HCT116 (cell line): Measurements from ENCODE around the gene DOCK3. TPM values are rescaled to one million over a fixed set of nuclear protein-coding genes. Genes with fewer than 3 reads are reported as not detected.

ENCODE experiments used
- ATAC-seq: fragments of 200-7000 bp; cut with Tn5 transposase; 2 replicates; pipeline ENCODE4 v1.9.1; 2020; ENCODE audit warnings: mild to moderate bottlenecking, moderate library complexity
- BruUV-seq: library from RNA; stranded (reverse); fragments of 400-500 nt; replicated peaks from 2 replicates; lab custom pipeline; 2021; lab: Mats Ljungman, UMichigan
- CTCF ChIA-PET: fragments of 300-600 bp; sonication (Branson Sonifier 250); formaldehyde crosslinking; loops from one replicate; lab custom pipeline; 2021; ENCODE audit warnings: antibody characterized with exemption; lab: Charles Lee
- POLR2A ChIA-PET: fragments of 300-600, 350-600 bp; sonication (Branson Sonifier 250); formaldehyde crosslinking; loops from one replicate; lab custom pipeline; 2021; ENCODE audit warnings: antibody characterized with exemption; lab: Charles Lee
- RAD21 ChIA-PET, 2 experiments: fragments of 300-600 bp; sonication (Branson Sonifier 250); formaldehyde crosslinking; loops; one replicate each; lab custom pipeline; 2023; ENCODE audit warnings: low total read pairs in 2 of 2; ENCODE audit not compliant: uncharacterized antibody in 2 of 2, unreplicated experiment in 2 of 2, low non-redundant PET in 1 of 2; lab: Charles Lee
- DNase-seq: peaks from one replicate; pipeline ENCODE4 v3.0.0-alpha.2; 2010; ENCODE audit warnings: low read depth, low spot score
- H2AFZ ChIP-seq: fragments of 200-600 bp; shearing (Covaris generic), sonication (generic); 2 replicates; pipeline ENCODE4 v1.6.1; 2017; ENCODE audit warnings: low read depth, mixed run types, mixed read lengths, antibody characterized with exemption, low read length; ENCODE audit not compliant: poor library complexity, severe bottlenecking
- H3K27ac ChIP-seq: 2 replicates; pipeline ENCODE4 v1.5.1; 2012; ENCODE audit warnings: low read depth, low read length
- H3K27me3 ChIP-seq: fragments of 200-600 bp; sonication (generic); 2 replicates; pipeline ENCODE4 v1.6.1; 2016; ENCODE audit warnings: mixed run types, low read length, mixed read lengths; ENCODE audit not compliant: insufficient read depth
- H3K36me3 ChIP-seq, 2 experiments: fragments of 200-500 bp in 1 of 2; fragments of 200-600 bp in 1 of 2; sonication (Bioruptor generic) in 1 of 2; sonication (generic) in 1 of 2; 2 replicates each; pipeline versions ENCODE4 v1.5.1 to v1.6.1; 2014 to 2016; ENCODE audit warnings: low read length in 2 of 2, inconsistent platforms in 1 of 2, mixed read lengths in 1 of 2, mixed run types in 1 of 2; ENCODE audit not compliant: insufficient read depth in 2 of 2, control insufficient read depth in 1 of 2
- H3K4me1 ChIP-seq, 2 experiments: fragments of 200-600 bp in 1 of 2; sonication (generic) in 1 of 2; 2 replicates each; pipeline versions ENCODE4 v1.5.1 to v1.6.1; 2012 to 2017; ENCODE audit warnings: low read length in 2 of 2, inconsistent platforms in 1 of 2, mild to moderate bottlenecking in 1 of 2, mixed read lengths in 1 of 2, mixed run types in 1 of 2, moderate library complexity in 1 of 2; ENCODE audit not compliant: insufficient read depth in 2 of 2, control insufficient read depth in 1 of 2
- H3K4me2 ChIP-seq: fragments of 200-600 bp; sonication (generic); 2 replicates; pipeline ENCODE4 v1.6.1; 2017; ENCODE audit warnings: mixed run types, low read length, mixed read lengths
- H3K4me3 ChIP-seq, 2 experiments: fragments of 200-600 bp in 1 of 2; sonication (generic) in 1 of 2; replicated peaks in 1 of 2; 2 replicates each; pipeline ENCODE4 v1.5.1; 2011 to 2016; ENCODE audit warnings: low read length in 2 of 2, control low read depth in 1 of 2, low read depth in 1 of 2, mild to moderate bottlenecking in 1 of 2, mixed read lengths in 1 of 2, mixed run types in 1 of 2
- H3K79me2 ChIP-seq: fragments of 200-600 bp; sonication (generic); 2 replicates; pipeline ENCODE4 v1.6.1; 2017; ENCODE audit warnings: mild to moderate bottlenecking, mixed run types, low read length, moderate library complexity, mixed read lengths; ENCODE audit not compliant: insufficient read depth
- H3K9ac ChIP-seq: fragments of 200-600 bp; sonication (generic); 2 replicates; pipeline ENCODE4 v1.6.1; 2016; ENCODE audit warnings: low read length, mixed read lengths
- H3K9me2 ChIP-seq: fragments of 200-600 bp; sonication (generic), shearing (Covaris generic); 2 replicates; pipeline ENCODE4 v1.6.1; 2017; ENCODE audit warnings: mixed run types, mild to moderate bottlenecking, moderate library complexity; ENCODE audit not compliant: insufficient read depth
- H3K9me3 ChIP-seq, 2 experiments: fragments of 200-500 bp in 1 of 2; fragments of 200-600 bp in 1 of 2; sonication (Bioruptor generic) in 1 of 2; sonication (generic) in 1 of 2; 2 replicates each; pipeline ENCODE4 v1.6.1; 2014 to 2017; ENCODE audit warnings: low read length in 2 of 2, mixed read lengths in 2 of 2, inconsistent platforms in 1 of 2, low read depth in 1 of 2, mild to moderate bottlenecking in 1 of 2, mixed run types in 1 of 2, moderate library complexity in 1 of 2; ENCODE audit not compliant: control insufficient read depth in 1 of 2, insufficient read depth in 1 of 2
- H4K20me1 ChIP-seq: fragments of 200-600 bp; sonication (generic), shearing (Covaris generic); 2 replicates; pipeline ENCODE4 v1.6.1; 2017; ENCODE audit warnings: mixed run types, mild to moderate bottlenecking, moderate library complexity; ENCODE audit not compliant: insufficient read depth
- CBX3 ChIP-seq: IDR thresholded peaks from 2 replicates; pipeline ENCODE4 v1.6.1; 2012; ENCODE audit warnings: low read depth
- CEBPB ChIP-seq: IDR thresholded peaks from 2 replicates; pipeline ENCODE4 v1.6.1; 2012; ENCODE audit warnings: low read depth
- EGR1 ChIP-seq: IDR thresholded peaks from 2 replicates; pipeline ENCODE4 v1.6.1; 2012; ENCODE audit warnings: low read depth
- ELF1 ChIP-seq: IDR thresholded peaks from 2 replicates; pipeline ENCODE4 v1.6.1; 2012; ENCODE audit warnings: low read depth, borderline replicate concordance
- FOSL1 ChIP-seq: IDR thresholded peaks from 2 replicates; pipeline ENCODE4 v1.6.1; 2012; ENCODE audit warnings: low read depth
- MAX ChIP-seq: IDR thresholded peaks from 2 replicates; pipeline ENCODE4 v1.6.1; 2012
- RAD21 ChIP-seq: IDR thresholded peaks from 2 replicates; pipeline ENCODE4 v1.6.1; 2012; ENCODE audit warnings: low read depth, mild to moderate bottlenecking
- SP1 ChIP-seq: IDR thresholded peaks from 2 replicates; pipeline ENCODE4 v1.6.1; 2012; ENCODE audit warnings: low read depth
- SRF ChIP-seq: IDR thresholded peaks from 2 replicates; pipeline ENCODE4 v1.6.1; 2012; ENCODE audit warnings: low read depth
- ZFX ChIP-seq: fragments of 450-650 bp; IDR thresholded peaks from 2 replicates; pipeline ENCODE4 v1.6.1; 2017
- ZNF274 ChIP-seq: fragments of 200-500 bp; sonication (Bioruptor generic); IDR thresholded peaks from 2 replicates; pipeline ENCODE4 v1.6.1; 2014; ENCODE audit warnings: mild to moderate bottlenecking, low read depth, low read length, inconsistent platforms
- intact Hi-C: fragments of 100-400 bp; cut with micrococcal nuclease; formaldehyde crosslinking; loops from 2 replicates; pipeline ENCODE4 v1.10.0; 2022
- total RNA-seq: library from RNA; stranded (reverse); gene quantifications from one replicate; pipeline ENCODE4 v1.2.1, GENCODE V29; 2021; ENCODE audit not compliant: unreplicated experiment

Gene DOCK3
- total RNA-seq, 1 experiment from 2014 or later, result 4.2 TPM

- Histone ChIP-seq H3K4me1 (peaks cover 12 to 38% of the 10 kb centered on the region in 2 experiments), H3K27ac (peak overlapping the region; percentile 3; the same call in 1 of the 2 replicates), H3K79me2 (peaks cover 49% of the 10 kb centered on the region), H3K4me2 (peak overlapping the region; percentile 65), H3K27me3 (no peaks in the 10 kb centered on the region), H3K4me3 (peak overlapping the region in 1 of 2 experiments; percentile 10; a peak in 1 of 4 replicates), H3K9me2 (no peaks in the 10 kb centered on the region), H3K36me3 (peaks cover 4 to 32% of the 10 kb centered on the region in 2 experiments; a peak in 1 of 4 replicates), H2AFZ (no peak overlapping the region), H3K9me3 (no peaks in the 10 kb centered on the region), H4K20me1 (no peaks in the 10 kb centered on the region; the same call in 1 of the 2 replicates), H3K9ac (peak overlapping the region; percentile 4)
- BruUV-seq, result no TSS peak
- DNase-seq (no peak), ATAC-seq (peak; percentile 73)
- ChIA-PET CTCF (no interaction called here), RAD21 (no interaction called here), POLR2A (no interaction called here)
- TF ChIP-seq SRF (no peak), ZFX (no peak), ZNF274 (no peak), MAX (no peak), ELF1 (no peak), SP1 (no peak), EGR1 (no peak), CBX3 (no peak), FOSL1 (no peak)
- intact Hi-C loops, result no loop called here
Measured at GRCh38 chr3:50639055-50639494, 35.7 kb upstream of the DOCK3 start.

GRCh38 chr3:50642382-50642781, 32.3 kb upstream of the DOCK3 start:
- peaks cover 12 to 23% of the 10 kb centered on the region in 2 experiments for H3K4me1 ChIP-seq

More at GRCh38 chr3:50642382-50642781, 32.3 kb upstream of the DOCK3 start:
- TF ChIP-seq RAD21 (no peak), CEBPB (no peak)
- no peak overlapping the region for H3K9ac ChIP-seq
- no peak overlapping the region for H3K4me3 ChIP-seq
- intact Hi-C loops, result no loop called here
- no peaks in the 10 kb centered on the region; the same call in 1 of the 2 replicates for H4K20me1 ChIP-seq
- DNase-seq (no peak), ATAC-seq (no peak)
- H3K9me3 ChIP-seq, result no peaks in the 10 kb centered on the region
- RAD21 ChIA-PET, result no interaction called here
- peaks cover 4 to 35% of the 10 kb centered on the region in 2 experiments; a peak in 3 of 4 replicates for H3K36me3 ChIP-seq
- no peak overlapping the region for H2AFZ ChIP-seq
- TSS peak; percentile 5 for BruUV-seq
- no peak overlapping the region for H3K4me2 ChIP-seq
- H3K27me3 ChIP-seq, result no peaks in the 10 kb centered on the region
- CTCF ChIA-PET, result no interaction called here
- no peak overlapping the region for H3K27ac ChIP-seq
- POLR2A ChIA-PET, result no interaction called here
- H3K79me2 ChIP-seq, result peaks cover 22% of the 10 kb centered on the region
- no peaks in the 10 kb centered on the region for H3K9me2 ChIP-seq
